GM19455 (cell line): Measurements from ENCODE around the gene CYREN.
A peak's percentile ranks its signal among the peaks of the same experiment; 100 is the strongest.

ENCODE experiments used
- ATAC-seq: cut with Tn5 transposase; IDR thresholded peaks from one replicate; pipeline ENCODE4 v1.9.1; 2021; ENCODE audit not compliant: unreplicated experiment

The CYREN gene

DNA sequence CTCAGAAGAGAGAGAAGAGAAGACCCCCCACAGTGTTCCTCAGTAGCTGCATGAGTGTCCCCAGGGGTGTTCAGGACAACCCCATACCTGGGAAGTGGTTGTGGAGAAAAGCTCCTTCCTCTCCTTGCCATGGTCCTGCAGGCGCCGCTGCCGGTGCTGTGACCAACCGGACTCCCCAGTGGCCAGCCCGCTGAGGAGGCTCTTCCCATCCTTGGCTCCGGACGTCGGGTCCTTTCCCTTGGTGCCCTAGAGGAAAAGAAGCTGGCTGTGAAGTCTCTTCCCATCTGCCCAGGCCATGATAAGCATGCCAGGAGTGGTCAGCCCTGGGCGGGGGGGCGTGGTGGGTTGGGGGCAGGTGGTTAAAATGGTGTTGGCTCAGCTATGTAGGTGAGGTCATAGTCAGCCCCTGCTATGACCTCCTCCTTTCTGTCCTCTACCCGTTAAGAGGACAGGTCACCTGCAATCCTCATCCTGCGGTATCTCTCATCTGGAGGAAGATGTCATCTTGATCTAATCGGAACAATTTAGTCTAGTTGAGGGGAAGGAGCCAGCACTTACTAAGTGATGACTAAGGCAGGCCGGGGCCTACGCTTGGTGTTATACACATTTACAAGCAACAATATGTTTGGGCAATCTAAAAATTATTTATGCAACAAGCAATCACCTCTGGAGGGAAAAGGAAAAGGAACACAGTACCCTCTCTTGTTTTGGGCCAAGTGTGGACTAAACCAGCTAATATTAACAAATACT, 27.6 kb upstream of the CYREN start:
- ATAC-seq: no peak

DNA sequence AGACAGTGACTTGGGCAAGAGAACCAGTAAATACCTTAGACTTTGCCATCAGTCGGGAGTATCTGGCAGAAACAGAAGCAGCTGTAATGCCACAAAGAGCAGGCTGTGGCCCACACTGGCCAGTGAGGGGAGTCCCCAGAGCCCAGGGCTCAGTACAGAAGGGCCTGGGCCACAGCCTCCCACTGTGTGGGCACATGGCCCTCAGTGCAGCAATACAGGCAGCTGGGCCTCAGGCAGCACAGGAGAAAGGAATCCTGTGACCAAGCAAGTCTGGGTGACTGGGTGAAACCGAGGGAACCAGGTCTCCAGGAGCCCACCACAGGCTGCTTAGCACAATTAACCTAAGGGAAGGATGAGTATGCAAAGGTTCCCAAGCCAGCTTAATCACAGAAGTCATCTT, 26.8 kb upstream of the CYREN start:
- ATAC-seq: no peak

DNA sequence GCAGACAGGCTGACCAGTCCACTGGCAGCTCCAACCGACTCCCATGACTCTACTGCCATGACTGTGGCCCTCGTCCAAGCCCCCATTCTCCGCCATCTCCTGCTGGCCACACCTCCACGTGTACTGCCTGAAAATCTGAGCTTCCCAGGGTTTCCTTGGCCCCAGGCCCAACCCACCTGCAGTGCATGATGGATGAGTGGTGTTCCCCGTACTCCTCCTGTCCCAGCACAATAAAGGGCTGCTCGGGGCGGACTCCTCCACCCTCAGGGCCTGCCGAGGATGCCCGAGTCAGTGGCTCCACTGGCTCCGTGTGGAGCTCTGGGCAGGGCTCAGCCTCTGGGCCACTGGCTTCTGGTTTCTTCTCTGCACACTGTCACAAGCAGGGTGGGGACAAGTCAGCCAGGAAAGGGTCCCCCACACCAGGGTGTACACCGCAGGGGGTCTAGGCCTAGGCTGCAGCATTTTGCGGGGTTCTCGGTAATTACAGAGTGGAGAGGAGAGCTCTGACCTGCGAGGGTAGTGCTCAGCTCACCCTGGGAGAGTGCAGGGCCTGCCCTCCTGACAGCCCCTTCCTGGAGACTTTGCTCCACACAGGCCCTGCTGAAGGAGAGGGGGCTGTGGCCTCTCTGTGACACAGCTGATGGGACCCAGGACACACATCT, 25.6 kb upstream of the CYREN start:
- ATAC-seq: no peak

DNA sequence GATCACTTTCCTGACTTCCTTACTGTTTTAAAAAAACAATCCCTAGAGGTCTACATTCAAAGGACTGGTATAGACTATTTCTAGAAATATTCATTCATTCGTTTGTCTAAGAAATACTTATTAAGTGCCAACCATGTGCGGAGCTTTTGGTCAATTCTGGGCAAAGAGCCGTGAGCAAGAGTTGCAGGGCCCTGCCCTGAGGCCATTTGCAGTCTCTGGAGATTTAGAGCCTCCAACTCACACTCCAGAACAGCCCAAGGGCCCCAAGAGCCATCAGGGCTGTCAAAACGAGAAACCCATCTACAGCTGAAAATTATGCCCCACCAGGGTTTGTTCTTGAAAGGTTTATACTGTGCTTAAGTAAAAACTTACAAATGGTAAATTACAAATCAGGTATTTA, 24.6 kb upstream of the CYREN start:
- ATAC-seq: no peak

DNA sequence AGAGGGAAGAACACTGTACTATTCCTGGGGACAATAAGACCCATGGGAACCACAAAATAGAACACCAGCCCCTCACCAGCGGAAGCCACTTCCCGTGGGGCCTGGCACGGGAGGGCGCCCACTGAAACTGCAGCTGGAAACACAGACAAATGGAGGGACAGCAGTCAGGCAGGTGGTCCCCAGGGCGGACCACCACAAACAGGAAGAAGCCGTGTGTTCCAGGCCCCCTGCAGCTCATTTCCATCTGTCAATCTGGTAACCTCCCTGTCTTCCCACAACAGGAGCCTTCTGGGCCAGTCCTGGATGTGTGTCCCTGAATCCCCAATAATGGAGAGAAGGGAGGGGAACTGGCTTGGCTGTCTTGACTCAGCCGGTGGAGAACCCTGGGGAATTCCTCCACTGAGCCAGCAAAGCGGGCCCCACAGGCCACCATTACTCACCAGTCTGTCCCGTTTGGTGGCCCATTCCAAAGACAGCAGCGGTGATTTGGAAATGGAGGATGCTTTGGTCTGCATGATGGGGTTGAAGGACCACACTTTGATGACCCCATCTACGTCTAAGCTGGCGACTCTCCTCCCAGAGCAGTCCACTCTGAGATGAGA, 24.1 kb upstream of the CYREN start:
- no peak for ATAC-seq

DNA sequence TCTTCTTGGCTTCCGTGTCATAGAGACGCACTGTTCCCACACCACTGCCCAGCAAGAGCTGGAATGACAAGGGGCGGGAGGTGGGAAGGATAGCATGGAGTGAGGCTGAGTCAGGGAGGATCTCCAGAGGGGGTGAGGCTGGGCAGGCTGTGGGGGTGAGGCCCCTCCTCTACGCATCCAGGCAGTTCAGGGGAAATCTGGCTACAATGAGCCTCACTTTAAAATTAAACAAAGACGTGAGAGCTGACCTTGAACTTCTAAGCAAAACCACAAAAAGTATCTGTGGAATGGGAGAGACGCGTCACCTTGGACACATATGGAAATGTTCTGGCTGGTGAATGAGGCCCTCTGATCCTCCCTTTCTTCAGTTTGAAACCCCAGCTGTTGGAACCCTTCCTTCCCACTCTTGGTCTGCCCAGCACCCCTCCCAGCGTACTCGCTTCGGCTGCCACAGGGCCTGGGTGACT, 23.1 kb upstream of the CYREN start:
- no peak for ATAC-seq

DNA sequence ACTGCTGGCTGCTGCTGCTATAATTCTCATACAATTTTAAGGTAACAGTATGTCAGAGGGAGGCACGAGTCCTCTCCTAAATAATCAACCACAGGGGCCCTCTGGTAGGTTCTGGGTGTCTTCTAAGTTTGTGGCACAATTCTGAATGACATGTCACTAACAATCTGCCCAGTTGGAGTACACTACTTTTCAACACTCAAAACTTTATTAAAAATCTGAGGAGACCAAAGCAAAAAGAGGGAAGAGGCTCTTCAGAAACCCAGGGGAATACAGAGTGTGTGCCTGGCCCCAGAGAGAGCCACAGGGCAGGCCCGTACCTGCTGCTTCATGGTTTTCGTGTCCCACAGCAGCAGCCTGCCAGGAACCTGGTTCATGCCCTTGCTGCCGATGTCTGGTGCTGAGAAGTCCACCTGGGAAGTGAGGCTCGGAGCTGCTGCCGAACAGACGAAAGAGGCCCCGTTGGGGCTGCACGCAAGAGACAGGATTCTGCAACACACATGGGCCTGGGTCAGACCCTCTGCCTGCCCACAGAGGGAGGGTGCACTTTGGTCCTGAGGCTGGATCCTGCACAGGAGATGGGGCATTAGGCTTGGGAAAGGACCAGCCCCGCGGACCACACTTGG, 22.5 kb upstream of the CYREN start:
- no peak for ATAC-seq

DNA sequence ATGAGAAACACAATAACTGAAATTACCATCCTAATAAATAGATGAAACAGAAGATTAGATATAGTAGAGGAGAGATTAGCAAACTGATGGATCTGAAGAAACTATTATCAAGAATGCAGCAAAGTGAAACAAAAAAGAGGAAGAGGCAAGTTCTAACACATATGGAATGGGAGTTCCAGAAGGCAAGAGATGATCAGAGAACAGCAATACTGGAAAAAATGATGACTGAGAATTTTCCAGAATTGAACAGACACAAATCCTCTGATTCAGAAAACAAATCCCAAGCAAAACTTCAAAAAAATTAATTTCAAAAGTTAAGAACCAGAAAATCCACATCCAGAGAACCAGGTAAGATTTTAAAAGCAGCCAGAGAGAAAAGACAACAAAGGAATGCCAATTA, 20.2 kb upstream of the CYREN start:
- ATAC-seq: no peak

DNA sequence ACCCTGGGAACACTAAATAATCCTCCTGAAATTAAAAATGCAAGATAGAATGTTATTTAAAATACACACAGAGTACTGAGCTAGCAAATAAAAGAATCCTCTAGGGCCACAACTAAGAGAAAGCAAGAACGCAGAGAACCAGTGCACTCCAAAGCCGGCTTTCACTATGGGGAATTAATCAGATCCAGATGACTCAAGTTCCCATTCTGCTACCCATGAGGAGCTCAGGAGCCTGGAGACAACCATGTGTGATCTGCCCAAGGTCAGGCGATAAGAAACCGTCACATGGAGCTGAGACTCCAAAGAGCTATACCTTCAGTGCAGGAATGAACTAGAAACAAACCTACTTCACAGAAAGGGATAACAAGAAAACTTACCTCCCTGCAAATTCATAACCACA, 19.5 kb upstream of the CYREN start:
- no peak for ATAC-seq

DNA sequence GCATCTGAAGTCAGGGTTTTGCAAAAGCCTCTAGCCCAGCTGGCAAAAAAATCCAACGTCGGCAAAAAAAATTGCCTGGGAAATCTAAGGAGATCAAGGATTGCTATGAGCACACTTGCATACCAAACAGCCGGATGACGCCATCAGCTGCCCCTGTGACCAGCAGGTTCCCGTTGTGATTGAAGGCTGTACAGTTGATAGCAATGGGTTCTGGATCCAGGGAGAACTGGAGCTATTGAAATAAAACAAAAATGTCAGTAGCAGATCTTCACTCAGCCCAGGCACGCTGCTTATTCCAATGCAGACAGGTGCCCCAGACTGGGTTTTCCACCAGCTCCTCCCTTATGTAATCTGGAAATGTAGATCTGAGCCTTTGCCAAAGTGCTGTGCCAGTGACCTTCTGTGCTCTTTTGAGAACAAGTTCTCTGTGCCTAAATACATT, 18.7 kb upstream of the CYREN start:
- no peak for ATAC-seq

DNA sequence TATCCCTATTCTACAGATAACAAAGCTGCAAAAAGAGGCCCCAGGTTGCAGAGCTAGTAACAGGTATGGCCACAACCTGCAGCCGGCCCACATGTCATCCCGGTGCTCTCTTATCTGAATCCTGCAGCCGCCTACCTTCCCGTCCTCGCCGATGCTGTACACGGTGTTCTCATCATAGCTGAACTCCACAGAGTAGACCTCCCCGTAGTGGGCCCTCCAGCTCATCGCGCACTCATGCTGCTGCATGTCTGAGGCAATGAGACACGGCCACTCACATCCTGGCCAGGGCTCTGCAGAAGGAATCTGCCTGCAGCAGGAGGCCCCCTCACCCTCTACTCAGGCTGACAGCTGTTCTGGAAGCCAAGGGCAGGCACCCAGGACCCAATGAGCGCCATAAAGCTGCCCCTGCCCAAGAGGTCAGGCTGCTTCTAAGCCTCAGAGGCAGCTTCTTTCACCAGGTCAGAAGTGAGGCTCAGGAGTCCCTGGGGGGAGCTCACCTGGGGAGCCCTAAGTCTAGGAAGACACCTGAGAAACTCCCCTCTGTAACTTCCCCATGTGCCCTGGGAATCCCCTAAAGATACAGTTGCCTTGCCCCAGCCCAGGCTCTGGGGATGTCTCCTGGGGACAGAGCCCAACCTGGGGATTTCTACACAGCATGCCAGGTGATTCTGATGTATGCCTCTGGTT, 17.9 kb upstream of the CYREN start:
- ATAC-seq: no peak

DNA sequence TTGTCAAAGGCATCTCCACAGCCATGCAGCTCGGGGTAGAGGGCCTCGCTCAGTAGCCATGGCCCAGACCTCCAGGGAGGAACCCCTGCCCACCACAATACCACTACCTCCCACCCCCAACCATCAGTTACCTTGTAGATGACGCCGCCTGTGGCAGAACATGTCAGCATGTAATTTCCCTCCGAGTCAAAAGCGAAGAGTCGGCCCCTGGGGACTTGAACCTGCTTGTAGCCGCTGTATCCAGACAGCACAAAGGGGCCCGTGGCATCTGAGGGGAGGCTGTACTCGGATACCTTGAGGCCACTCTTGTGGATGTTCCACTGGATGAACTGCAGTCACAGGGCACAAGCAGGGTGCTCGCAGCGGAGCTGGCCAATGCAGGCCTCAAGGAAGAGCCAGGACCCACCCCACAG, 16.3 kb upstream of the CYREN start:
- ATAC-seq: peak; percentile 61

DNA sequence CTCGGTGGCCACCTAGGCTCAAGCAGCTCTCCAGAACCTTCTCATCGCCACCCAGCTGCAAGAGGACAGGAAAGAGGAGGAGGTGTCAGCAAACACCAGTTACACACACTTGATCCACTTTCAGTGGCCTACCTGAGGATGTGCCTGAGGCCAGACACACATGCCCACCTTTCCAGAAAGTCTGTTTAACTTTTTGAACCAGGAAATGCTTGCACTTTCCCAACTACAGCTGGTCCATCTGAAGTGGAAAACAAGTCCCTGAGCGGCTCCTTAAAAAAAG, 15.7 kb upstream of the CYREN start:
- no peak for ATAC-seq

DNA sequence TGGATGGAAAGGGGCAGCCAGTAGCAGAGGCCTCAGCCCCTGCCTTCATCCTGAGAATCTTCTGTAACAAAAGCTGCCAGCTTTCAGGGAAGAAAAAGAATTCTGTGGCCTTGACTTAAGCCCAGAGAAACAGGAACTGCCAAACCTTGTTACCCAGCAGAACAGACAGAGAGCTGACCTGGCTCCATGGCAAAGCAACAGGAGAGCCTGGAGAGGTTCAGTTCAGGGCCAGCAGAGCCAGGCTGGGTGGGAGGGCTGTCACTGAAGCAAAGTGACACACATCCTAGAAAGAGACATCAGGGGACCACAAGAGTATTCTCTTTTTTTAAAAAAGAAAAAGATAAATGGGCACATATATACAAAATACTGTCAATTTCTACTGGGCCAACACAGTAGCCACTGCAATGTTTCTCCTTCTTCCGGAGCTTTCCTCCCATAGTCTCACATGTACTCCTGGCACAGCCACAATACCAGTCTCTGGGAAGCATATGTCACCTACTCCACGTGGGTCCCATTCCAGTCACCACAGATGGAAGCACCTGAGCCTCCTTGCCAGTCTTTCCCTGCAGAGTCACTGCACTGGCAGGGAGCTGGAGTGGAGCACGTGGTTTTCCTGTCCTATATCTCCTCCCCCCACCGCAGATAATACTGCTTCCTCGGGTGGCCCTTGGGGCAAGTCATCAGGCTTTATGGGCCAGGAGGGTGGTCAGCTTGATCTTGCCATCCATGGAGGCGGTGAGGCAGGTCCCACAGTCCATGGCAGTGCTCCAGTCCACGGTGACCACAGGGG, 15.2 kb upstream of the CYREN start:
- ATAC-seq: no peak

DNA sequence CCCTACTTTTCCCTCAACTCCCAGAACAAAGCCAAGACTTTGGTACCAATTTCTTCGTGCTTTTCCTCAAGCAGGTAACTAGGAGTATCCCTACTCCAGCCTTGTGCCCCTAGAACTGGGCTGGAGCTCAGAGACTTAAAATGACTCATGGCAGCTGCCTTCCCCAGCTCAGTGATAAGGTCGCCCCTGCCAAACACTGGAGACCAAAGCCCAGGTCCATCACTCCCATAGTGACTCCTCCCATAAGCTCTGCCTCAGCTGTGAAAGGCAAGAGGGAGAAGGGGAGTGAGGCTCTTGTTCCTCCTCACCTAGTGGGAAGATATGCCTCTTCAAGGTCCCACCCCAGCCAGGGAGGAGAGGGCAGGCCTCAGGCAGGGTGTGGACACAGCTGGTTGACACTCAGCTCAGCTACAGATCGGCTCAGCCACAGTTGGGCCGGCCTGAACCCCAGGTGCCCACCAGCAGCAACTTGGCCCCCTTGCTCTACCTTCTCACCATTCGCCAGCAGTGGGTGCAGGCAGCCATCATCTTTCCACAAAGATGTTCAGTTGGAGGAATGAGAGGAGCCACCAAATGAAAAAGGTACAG, 13.8 kb upstream of the CYREN start:
- ATAC-seq: no peak

DNA sequence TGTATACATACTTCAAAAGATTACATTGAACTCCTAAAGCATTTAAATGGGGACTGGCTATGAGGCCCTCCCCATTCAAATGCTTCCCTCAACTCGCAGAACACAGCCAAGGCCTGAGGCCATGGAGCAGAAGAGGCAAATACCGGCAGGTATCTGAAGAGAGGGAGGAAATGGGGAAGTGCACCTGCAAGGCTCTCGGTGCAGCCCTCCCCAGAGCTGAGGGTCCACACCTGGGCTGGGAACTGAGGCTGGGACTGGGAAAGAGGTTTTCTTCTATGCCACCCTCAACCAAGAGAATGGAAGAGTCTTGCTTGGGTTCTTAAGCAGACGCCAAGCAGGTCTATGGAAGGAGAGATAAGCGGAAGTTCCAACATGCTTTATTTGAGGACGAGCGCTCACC, 13.0 kb upstream of the CYREN start:
- ATAC-seq: no peak

DNA sequence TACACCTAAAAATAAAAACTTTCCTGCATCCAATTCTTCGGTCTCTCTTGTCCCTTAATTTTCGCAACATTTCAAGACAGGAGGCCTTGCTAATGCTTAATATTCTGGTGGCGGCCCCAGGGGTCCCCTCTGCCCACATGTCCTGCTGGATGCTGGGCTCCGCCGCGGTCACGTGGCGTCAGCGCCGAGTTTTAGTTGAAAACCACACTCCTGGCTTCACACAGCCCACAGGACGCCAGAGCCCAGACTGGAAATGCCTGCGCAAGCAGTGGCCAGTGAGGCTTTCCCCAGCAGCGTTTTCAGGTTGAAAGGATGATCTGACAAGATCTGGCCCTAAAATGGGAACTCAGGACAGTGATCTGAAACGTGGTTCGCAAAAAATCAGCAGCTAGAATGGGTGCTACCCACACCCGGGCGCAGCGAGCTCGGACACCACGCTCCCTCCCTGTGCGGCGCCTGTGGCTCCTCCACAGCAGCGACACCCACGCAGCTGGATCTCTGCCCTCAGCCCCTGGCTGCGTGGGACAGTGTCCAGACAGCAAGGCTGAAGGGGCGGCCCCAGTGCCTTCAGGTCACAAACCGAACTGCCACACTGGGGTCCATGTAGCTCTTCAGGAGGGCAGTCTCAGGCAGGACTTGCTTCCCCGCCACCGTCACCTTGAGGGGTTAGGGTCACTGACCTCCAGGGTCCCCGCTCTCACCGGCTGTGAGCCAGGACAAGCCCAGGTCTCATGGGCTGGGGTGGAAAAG, 11.6 kb upstream of the CYREN start:
- no peak for ATAC-seq

DNA sequence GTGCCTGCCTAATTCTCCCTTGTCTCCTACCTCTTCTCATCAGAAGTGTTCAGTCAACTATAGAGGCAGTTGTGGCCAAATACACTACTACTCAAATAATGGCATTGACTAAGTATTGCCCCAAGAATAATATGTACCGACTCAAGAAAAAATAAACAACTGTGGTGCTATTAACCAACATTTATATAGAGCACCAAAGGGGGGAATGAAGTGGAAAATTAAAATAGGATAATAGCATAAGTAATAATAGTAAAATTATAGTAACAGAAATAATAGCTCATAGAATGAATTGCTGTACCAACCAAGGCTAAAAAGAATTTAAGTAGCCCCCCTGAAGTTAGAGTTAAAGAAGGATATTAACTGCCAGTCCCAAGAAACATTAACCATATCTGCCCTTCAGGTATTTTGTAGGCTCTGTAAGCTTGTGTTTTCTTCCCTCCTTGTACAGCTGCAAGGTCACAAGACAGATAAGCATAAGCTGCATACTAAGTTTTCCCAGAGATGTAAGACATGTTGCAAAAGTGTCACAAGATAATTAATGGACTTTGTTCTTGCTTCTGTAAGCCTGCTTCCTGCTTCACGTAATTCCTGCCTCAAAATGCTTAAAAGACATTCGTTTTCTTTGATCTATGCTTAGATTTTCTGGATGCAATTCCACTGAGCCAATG, 10.9 kb upstream of the CYREN start:
- ATAC-seq: no peak

DNA sequence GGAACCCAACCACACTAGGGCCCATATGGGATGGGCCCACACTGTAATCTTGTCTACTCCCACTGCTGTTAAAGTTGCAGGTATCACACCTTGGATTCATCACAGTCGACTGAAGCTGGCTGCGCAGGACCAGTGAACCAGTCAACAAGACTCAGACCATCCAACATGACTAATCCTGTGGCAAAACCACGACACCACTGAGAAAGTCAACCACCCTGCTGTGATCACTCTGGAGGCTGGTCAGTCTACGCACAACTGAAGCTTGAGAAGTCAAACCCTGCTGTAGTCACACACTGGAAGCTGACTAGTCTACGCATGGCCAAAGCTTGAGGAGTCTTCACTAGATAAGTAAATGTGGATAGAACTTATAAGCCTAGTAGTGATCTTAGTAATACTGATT, 9.6 kb upstream of the CYREN start:
- ATAC-seq: no peak
